ENCODE measurements around the gene RAD9B. TPM values are rescaled to one million over a fixed set of nuclear protein-coding genes. Genes with fewer than 3 reads are reported as not detected.
"Not testable (repeated sequence)": the region's sequence is repeated elsewhere in the genome, so short reads cannot be mapped to it uniquely, and the experiment has no call there.

RAD9B gene
- total and polyA plus RNA-seq, 9 of the 15 experiments (the other 6 are each of a cell fraction or from before 2014, with no cell fraction given) = 0.05 to 0.83 (median 0.32) TPM

DNA sequence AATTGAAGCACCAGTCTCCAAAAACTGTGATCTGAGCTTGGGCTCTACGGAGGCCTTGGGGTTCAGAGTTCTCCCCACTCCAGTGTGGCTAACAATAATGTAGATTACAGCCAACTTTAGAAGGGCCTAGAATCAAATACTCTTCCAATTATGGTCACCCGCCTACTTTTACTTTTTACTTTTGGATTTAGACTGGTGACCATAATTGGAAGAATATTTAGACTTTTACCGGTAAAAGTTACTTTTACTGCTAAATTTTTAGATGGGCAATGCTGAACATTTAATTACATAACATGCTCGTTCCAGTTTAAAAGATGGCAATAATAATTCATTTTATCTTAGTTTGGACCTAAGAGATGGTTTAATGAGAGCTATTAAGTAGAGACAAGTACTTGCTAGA, 41.8 kb downstream of the RAD9B start (continued):
- TF ChIP-seq CHCHD3 (CRISPR knock-in tag; IDR thresholded peaks at IDR 0.05) = no peak
- TF ChIP-seq LARP7 (IDR thresholded peaks at IDR 0.05) = no peak
- no peak for TF ChIP-seq ZNF316 (IDR thresholded peaks at IDR 0.05)
- TF ChIP-seq DMBX1 (CRISPR knock-in tag; IDR thresholded peaks at IDR 0.05; ENCODE audit: borderline replicate concordance) = no peak
- no peak for TF ChIP-seq ZNF445 (CRISPR knock-in tag; IDR thresholded peaks at IDR 0.05; ENCODE audit: low read depth)
- TF ChIP-seq TEAD2 (tag; IDR thresholded peaks at IDR 0.05) = no peak
- no peak for TF ChIP-seq ZC3H4 (CRISPR knock-in tag; IDR thresholded peaks at IDR 0.05; ENCODE audit: borderline replicate concordance)
- TF ChIP-seq, protein P1, sequence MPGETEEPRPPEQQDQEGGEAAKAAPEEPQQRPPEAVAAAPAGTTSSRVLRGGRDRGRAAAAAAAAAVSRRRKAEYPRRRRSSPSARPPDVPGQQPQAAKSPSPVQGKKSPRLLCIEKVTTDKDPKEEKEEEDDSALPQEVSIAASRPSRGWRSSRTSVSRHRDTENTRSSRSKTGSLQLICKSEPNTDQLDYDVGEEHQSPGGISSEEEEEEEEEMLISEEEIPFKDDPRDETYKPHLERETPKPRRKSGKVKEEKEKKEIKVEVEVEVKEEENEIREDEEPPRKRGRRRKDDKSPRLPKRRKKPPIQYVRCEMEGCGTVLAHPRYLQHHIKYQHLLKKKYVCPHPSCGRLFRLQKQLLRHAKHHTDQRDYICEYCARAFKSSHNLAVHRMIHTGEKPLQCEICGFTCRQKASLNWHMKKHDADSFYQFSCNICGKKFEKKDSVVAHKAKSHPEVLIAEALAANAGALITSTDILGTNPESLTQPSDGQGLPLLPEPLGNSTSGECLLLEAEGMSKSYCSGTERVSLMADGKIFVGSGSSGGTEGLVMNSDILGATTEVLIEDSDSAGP (CRISPR knock-in tag; IDR thresholded peaks at IDR 0.05) = no peak
- TF ChIP-seq ZNF197 (CRISPR knock-in tag; IDR thresholded peaks at IDR 0.05; ENCODE audit: low read depth) = no peak
- no peak for TF ChIP-seq ZBTB40 (IDR thresholded peaks at IDR 0.05)
- no peak for TF ChIP-seq ZBTB40 (CRISPR knock-in tag; IDR thresholded peaks at IDR 0.05)

DNA sequence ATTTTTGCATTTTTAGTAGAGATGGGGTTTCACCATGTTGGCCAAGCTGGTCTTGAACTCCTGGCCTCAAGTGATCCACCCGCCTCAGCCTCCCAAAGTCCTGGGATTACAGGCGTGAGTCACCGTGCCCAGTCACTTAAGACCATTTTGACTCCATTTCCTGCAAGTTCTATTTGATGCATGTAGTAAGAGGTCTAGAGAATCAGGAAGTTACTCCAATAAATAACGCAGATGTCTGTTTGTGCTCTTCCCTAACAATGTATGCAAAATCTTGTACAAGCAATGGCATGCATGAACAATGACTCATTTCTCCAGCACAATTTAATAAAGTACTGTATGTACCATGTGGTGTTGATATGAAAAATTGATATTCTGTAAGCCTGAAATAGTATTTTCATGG, 43.1 kb downstream of the RAD9B start:
- intact Hi-C loops (cut with micrococcal nuclease); H3K9ac ChIP-seq (ENCODE audit: insufficient read depth in 1 of 2, low read depth in 2 of 2, low read length in 2 of 2); POLR2A ChIA-PET; H3K4me2 ChIP-seq (ENCODE audit: insufficient read depth, low read length); ATAC-seq; H3K4me1 ChIP-seq (replicated peaks in 1 of 2; ENCODE audit: control insufficient read depth in 2 of 2, insufficient read depth in 2 of 2, low read length in 2 of 2); H3K27me3 ChIP-seq (ENCODE audit: control insufficient read depth in 2 of 2, insufficient read depth in 2 of 2, low read length in 2 of 2); H2AFZ ChIP-seq (ENCODE audit: low read depth, low read length); in situ Hi-C loops (cut with MboI); H3K9me1 ChIP-seq (ENCODE audit: control insufficient read depth, insufficient read depth, low read length); BruUV-seq (replicated peaks); H3K4me3 ChIP-seq; H3K27ac ChIP-seq (ENCODE audit: extremely low read depth, low read depth, low read length); DNase-seq (ENCODE audit: extremely low read depth in 1 of 4, low spot score in 3 of 4); H3K9me3 ChIP-seq (replicated peaks; ENCODE audit: control insufficient read depth, insufficient read depth, low read depth, low read length); H4K20me1 ChIP-seq (replicated peaks; ENCODE audit: control insufficient read depth, insufficient read depth, low read length); FAIRE-seq; CTCF ChIA-PET (ENCODE audit: low intra/inter-chr PET ratio): not testable (repeated sequence)
- H3K79me2 ChIP-seq (ENCODE audit: control insufficient read depth, insufficient read depth, low read length) = peaks cover 32% of the 10 kb centered on the region
- 94% methylated on average over 4 of the region's 4 CpGs for WGBS (ENCODE audit: insufficient coverage, low coverage, missing lambda C conversion rate)
- peaks cover 68% of the 10 kb centered on the region for H3K36me3 ChIP-seq (ENCODE audit: control insufficient read depth, insufficient read depth, low read length)

Data from K562 (cell line).